K562 (cell line): ENCODE data around the gene TBL1XR1. TPM values are rescaled to one million over a fixed set of nuclear protein-coding genes. Genes with fewer than 3 reads are reported as not detected.

ENCODE experiments used
- polyA plus RNA-seq, 8 experiments: library from polyadenylated mRNA; depleted of rRNA in 4 of 8; stranded (reverse) in 5 of 8; unstranded in 3 of 8; fragments of >200 nt; fragmentation: Nextera tagmentation in 2 of 8; fragmentation: Illumina TruSeq in 1 of 8; extraction: Ambion mirVana in 2 of 8; extraction: Trizol in 1 of 8; gene quantifications; 2 replicates each; pipeline versions ENCODE4 v1.2.1 to v1.2.3, GENCODE V29; 2011 to 2014; ENCODE audit warnings: inconsistent platforms in 1 of 8, missing spikeins in 1 of 8
- total RNA-seq, 7 experiments: library from RNA; depleted of rRNA in 6 of 7; stranded (reverse); fragments of >200 nt in 6 of 7; fragmentation: Illumina TruSeq in 2 of 7; extraction: Trizol in 2 of 7; gene quantifications; 2 replicates each; pipeline versions ENCODE4 v1.2.1 to v1.2.3, GENCODE V29; 2011 to 2021; ENCODE audit warnings: low replicate concordance in 1 of 7
- TF ChIP-seq, protein P1 (sequence below): fragments of 200-600 bp; sonication (generic); IDR thresholded peaks from one replicate; pipeline ENCODE4 v1.6.1; 2012; ENCODE audit warnings: mild to moderate bottlenecking, low read depth, low read length, inconsistent platforms

The TBL1XR1 gene
- total and polyA plus RNA-seq, 9 of the 15 experiments (the other 6 are each of a cell fraction or from before 2014, with no cell fraction given) = 19.6 to 171 (median 83.3) TPM

DNA sequence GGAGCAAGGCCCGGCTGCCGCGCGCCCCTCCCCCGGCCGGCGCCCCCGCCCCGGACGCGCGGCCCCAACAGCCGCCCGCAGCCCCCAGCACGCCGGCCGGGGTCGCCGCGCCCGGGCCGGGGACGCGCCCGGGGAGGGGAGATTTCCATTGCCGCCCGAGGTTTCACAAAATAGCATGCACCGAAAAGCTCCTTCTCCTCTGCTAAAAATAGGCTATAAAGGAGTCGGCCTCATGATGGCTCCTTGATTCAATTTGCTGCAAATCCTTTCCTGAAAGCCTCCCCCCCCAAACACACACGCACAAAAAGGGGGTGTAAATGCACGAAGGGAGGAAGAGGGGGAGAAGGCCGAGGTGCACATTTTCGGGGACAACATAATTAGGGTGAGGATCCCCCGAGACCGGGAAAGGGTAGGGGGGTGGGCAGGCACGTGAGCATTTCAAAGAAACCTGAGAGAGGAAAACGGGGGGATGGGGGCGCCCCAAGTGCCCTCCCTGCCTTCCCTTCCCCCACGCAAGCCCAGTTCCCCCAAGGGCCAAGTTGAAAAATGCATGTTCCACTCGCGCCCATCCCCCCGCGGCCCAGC lies 734 bp downstream of the TBL1XR1 start (continued):
- TF ChIP-seq, protein P1, sequence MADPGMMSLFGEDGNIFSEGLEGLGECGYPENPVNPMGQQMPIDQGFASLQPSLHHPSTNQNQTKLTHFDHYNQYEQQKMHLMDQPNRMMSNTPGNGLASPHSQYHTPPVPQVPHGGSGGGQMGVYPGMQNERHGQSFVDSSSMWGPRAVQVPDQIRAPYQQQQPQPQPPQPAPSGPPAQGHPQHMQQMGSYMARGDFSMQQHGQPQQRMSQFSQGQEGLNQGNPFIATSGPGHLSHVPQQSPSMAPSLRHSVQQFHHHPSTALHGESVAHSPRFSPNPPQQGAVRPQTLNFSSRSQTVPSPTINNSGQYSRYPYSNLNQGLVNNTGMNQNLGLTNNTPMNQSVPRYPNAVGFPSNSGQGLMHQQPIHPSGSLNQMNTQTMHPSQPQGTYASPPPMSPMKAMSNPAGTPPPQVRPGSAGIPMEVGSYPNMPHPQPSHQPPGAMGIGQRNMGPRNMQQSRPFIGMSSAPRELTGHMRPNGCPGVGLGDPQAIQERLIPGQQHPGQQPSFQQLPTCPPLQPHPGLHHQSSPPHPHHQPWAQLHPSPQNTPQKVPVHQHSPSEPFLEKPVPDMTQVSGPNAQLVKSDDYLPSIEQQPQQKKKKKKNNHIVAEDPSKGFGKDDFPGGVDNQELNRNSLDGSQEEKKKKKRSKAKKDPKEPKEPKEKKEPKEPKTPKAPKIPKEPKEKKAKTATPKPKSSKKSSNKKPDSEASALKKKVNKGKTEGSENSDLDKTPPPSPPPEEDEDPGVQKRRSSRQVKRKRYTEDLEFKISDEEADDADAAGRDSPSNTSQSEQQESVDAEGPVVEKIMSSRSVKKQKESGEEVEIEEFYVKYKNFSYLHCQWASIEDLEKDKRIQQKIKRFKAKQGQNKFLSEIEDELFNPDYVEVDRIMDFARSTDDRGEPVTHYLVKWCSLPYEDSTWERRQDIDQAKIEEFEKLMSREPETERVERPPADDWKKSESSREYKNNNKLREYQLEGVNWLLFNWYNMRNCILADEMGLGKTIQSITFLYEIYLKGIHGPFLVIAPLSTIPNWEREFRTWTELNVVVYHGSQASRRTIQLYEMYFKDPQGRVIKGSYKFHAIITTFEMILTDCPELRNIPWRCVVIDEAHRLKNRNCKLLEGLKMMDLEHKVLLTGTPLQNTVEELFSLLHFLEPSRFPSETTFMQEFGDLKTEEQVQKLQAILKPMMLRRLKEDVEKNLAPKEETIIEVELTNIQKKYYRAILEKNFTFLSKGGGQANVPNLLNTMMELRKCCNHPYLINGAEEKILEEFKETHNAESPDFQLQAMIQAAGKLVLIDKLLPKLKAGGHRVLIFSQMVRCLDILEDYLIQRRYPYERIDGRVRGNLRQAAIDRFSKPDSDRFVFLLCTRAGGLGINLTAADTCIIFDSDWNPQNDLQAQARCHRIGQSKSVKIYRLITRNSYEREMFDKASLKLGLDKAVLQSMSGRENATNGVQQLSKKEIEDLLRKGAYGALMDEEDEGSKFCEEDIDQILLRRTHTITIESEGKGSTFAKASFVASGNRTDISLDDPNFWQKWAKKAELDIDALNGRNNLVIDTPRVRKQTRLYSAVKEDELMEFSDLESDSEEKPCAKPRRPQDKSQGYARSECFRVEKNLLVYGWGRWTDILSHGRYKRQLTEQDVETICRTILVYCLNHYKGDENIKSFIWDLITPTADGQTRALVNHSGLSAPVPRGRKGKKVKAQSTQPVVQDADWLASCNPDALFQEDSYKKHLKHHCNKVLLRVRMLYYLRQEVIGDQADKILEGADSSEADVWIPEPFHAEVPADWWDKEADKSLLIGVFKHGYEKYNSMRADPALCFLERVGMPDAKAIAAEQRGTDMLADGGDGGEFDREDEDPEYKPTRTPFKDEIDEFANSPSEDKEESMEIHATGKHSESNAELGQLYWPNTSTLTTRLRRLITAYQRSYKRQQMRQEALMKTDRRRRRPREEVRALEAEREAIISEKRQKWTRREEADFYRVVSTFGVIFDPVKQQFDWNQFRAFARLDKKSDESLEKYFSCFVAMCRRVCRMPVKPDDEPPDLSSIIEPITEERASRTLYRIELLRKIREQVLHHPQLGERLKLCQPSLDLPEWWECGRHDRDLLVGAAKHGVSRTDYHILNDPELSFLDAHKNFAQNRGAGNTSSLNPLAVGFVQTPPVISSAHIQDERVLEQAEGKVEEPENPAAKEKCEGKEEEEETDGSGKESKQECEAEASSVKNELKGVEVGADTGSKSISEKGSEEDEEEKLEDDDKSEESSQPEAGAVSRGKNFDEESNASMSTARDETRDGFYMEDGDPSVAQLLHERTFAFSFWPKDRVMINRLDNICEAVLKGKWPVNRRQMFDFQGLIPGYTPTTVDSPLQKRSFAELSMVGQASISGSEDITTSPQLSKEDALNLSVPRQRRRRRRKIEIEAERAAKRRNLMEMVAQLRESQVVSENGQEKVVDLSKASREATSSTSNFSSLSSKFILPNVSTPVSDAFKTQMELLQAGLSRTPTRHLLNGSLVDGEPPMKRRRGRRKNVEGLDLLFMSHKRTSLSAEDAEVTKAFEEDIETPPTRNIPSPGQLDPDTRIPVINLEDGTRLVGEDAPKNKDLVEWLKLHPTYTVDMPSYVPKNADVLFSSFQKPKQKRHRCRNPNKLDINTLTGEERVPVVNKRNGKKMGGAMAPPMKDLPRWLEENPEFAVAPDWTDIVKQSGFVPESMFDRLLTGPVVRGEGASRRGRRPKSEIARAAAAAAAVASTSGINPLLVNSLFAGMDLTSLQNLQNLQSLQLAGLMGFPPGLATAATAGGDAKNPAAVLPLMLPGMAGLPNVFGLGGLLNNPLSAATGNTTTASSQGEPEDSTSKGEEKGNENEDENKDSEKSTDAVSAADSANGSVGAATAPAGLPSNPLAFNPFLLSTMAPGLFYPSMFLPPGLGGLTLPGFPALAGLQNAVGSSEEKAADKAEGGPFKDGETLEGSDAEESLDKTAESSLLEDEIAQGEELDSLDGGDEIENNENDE = no peak
